Measurements from ENCODE around the gene SYT8. TPM values are rescaled to one million over a fixed set of nuclear protein-coding genes. Genes with fewer than 3 reads are reported as not detected.
A peak's percentile ranks its signal among the peaks of the same experiment; 100 is the strongest.

Gene SYT8
- total and polyA plus RNA-seq, 2 of the 8 experiments (the other 6 are each of a cell fraction or from before 2014, with no cell fraction given): not detected

GRCh38 chr11:1876361-1877063 lies 41.7 kb downstream of the SYT8 start:
- no peak overlapping the region for H2BK20ac ChIP-seq (ENCODE audit: low read length)
- no peak overlapping the region for H3K4me2 ChIP-seq (ENCODE audit: insufficient read depth in 1 of 2, low read depth in 2 of 2, low read length in 2 of 2)
- no peaks in the 10 kb centered on the region for H3K23me2 ChIP-seq (ENCODE audit: low read depth, low read length)
- TF ChIP-seq SP2 (IDR thresholded peaks at IDR 0.05; ENCODE audit: low read length) (no peak), GABPA (IDR thresholded peaks at IDR 0.05; ENCODE audit: borderline replicate concordance, insufficient read depth, low read length) (peak; percentile 27; the same call in 1 of the 2 replicates), RAD21 (IDR thresholded peaks at IDR 0.05 in 1 of 2, conservative IDR thresholded peaks at IDR 0.05 in 1 of 2; ENCODE audit: low read depth in 2 of 2, low read length in 2 of 2) (peak; percentile 48 to 63; a peak in 3 of 4 replicates), MAFK (IDR thresholded peaks at IDR 0.05; ENCODE audit: low read depth, low read length) (no peak)
- TF ChIP-seq, protein P1, sequence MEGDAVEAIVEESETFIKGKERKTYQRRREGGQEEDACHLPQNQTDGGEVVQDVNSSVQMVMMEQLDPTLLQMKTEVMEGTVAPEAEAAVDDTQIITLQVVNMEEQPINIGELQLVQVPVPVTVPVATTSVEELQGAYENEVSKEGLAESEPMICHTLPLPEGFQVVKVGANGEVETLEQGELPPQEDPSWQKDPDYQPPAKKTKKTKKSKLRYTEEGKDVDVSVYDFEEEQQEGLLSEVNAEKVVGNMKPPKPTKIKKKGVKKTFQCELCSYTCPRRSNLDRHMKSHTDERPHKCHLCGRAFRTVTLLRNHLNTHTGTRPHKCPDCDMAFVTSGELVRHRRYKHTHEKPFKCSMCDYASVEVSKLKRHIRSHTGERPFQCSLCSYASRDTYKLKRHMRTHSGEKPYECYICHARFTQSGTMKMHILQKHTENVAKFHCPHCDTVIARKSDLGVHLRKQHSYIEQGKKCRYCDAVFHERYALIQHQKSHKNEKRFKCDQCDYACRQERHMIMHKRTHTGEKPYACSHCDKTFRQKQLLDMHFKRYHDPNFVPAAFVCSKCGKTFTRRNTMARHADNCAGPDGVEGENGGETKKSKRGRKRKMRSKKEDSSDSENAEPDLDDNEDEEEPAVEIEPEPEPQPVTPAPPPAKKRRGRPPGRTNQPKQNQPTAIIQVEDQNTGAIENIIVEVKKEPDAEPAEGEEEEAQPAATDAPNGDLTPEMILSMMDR (IDR thresholded peaks at IDR 0.05; ENCODE audit: control extremely low read depth in 1 of 3, insufficient read depth in 1 of 3, low read depth in 1 of 3, low read length in 3 of 3): peak; percentile 73 to 78 (median 75)
- no peak overlapping the region for H4K91ac ChIP-seq (replicated peaks; ENCODE audit: insufficient read length, low read length)
- no peak overlapping the region for H2AK5ac ChIP-seq (ENCODE audit: low read depth, low read length)
- H3K79me1 ChIP-seq (ENCODE audit: low read depth, low read length): no peaks in the 10 kb centered on the region
- no peak overlapping the region for H3K9ac ChIP-seq (replicated peaks in 1 of 4; ENCODE audit: extremely low read depth in 1 of 4, low read depth in 3 of 4, low read length in 3 of 4)
- ChIA-PET CTCF (ENCODE audit: partially characterized antibody) (interaction anchor here (0.5 to 5.5 kb wide), 64 partner anchors 10 to 579 kb away, joined by 3 to 156 read pairs (median 4); partner anchors contain the start of genes INS, LSP1, MRPL23 and PRR33), POLR2A (ENCODE audit: partially characterized antibody) (interaction anchor here (1.0 kb wide), 1 partner anchor 275 kb away, joined by 5 read pairs; no protein-coding TSS in a partner anchor)
- H4K20me1 ChIP-seq (replicated peaks in 1 of 2; ENCODE audit: control insufficient read depth in 1 of 2, insufficient read depth in 2 of 2, low read length in 2 of 2): no peaks in the 10 kb centered on the region
- no peaks in the 10 kb centered on the region for H3K9me3 ChIP-seq (ENCODE audit: insufficient read depth in 2 of 2, low read depth in 1 of 2, low read length in 1 of 2)
- no peak overlapping the region for H2BK120ac ChIP-seq (replicated peaks; ENCODE audit: low read depth, low read length)
- H2BK12ac ChIP-seq (ENCODE audit: low read depth, low read length): no peak overlapping the region
- H3K14ac ChIP-seq (ENCODE audit: insufficient read length): no peak overlapping the region
- no peaks in the 10 kb centered on the region for H3K79me2 ChIP-seq (ENCODE audit: control insufficient read depth in 1 of 2, insufficient read depth in 2 of 2, low read length in 2 of 2)
- no peak for FAIRE-seq
- H3K4ac ChIP-seq (replicated peaks; ENCODE audit: insufficient read length, low read depth, low read length): no peak overlapping the region
- no peaks in the 10 kb centered on the region for H3K36me3 ChIP-seq (ENCODE audit: control insufficient read depth in 2 of 4, insufficient read depth in 4 of 4, low read length in 3 of 4)
- no peak overlapping the region for H3K4me3 ChIP-seq (ENCODE audit: extremely low read depth in 1 of 4, insufficient read depth in 2 of 4, low read depth in 3 of 4, low read length in 4 of 4)
- H4K5ac ChIP-seq (ENCODE audit: insufficient read length, low read depth, low read length): no peak overlapping the region
- no peak overlapping the region for H2AFZ ChIP-seq (ENCODE audit: low read length)
- H3K56ac ChIP-seq (replicated peaks; ENCODE audit: insufficient read length, low read depth, low read length): no peak overlapping the region
- H4K8ac ChIP-seq (ENCODE audit: extremely low read depth, insufficient read depth, low read length): no peak overlapping the region
- H3K18ac ChIP-seq (ENCODE audit: extremely low read depth, low read length): no peak overlapping the region; the same call in 1 of the 2 replicates
- 62% methylated on average over 13 of the region's 26 CpGs; no CpG with 5 or more reads in 1 of the 2 experiments for WGBS, 2 experiments (ENCODE audit: extremely low coverage in 1 of 2, insufficient coverage in 1 of 2, insufficient read length in 1 of 2, insufficient replicate concordance in 2 of 2, low coverage in 1 of 2, low lambda C conversion rate in 2 of 2, missing lambda C conversion rate in 1 of 2)
- no peak overlapping the region for H2BK15ac ChIP-seq (ENCODE audit: low read length)
- H2BK5ac ChIP-seq (ENCODE audit: low read depth, low read length): no peak overlapping the region
- H3K23ac ChIP-seq (ENCODE audit: insufficient read length): no peak overlapping the region
- no peaks in the 10 kb centered on the region for H3K27me3 ChIP-seq (replicated peaks in 1 of 4; ENCODE audit: control insufficient read depth in 3 of 4, extremely low read depth in 1 of 4, insufficient read depth in 3 of 4, low read length in 3 of 4)
- H3K27ac ChIP-seq (ENCODE audit: low read depth, low read length): no peak overlapping the region
- no peaks in the 10 kb centered on the region; a peak in 1 of 7 replicates for H3K4me1 ChIP-seq (replicated peaks in 1 of 4; ENCODE audit: control insufficient read depth in 3 of 4, insufficient read depth in 4 of 4, low read length in 3 of 4)
- DNase-seq (ENCODE audit: low read depth in 1 of 2, low spot score in 2 of 2): peak; percentile 25 to 84
